Measurements from ENCODE around the gene CACNA1A. TPM values are rescaled to one million over a fixed set of nuclear protein-coding genes. Genes with fewer than 3 reads are reported as not detected.
A peak's percentile ranks its signal among the peaks of the same experiment; 100 is the strongest.

The CACNA1A gene
- total and polyA plus RNA-seq, 2 of the 13 experiments (the other 11 are each of a cell fraction or from before 2014, with no cell fraction given): not detected

GRCh38 chr19:13164343-13165161 is 341.7 kb downstream of the CACNA1A start (continued):
- TF ChIP-seq USF2 (IDR thresholded peaks at IDR 0.05; ENCODE audit: low read depth, low read length): no peak
- no peak; the same call in 1 of the 2 replicates for TF ChIP-seq USF2 (CRISPR knock-in tag; IDR thresholded peaks at IDR 0.05; ENCODE audit: borderline replicate concordance)
- TF ChIP-seq POLR2G (IDR thresholded peaks at IDR 0.05; ENCODE audit: low read depth, low read length): peak; percentile 68
- TF ChIP-seq STAT5B (CRISPR knock-in tag; IDR thresholded peaks at IDR 0.05): no peak; the same call in 1 of the 2 replicates
- TF ChIP-seq THAP9 (CRISPR knock-in tag; IDR thresholded peaks at IDR 0.05; ENCODE audit: borderline replicate concordance): no peak
- TF ChIP-seq SNAI1 (CRISPR knock-in tag; IDR thresholded peaks at IDR 0.05; ENCODE audit: borderline replicate concordance): no peak
- no peak for TF ChIP-seq ZNF629 (CRISPR knock-in tag; conservative IDR thresholded peaks at IDR 0.05)
- TF ChIP-seq ZNF589 (CRISPR knock-in tag; conservative IDR thresholded peaks at IDR 0.05): 0 out of 2 replicates have a peak, but pooled peaks have one; percentile 40
- no peak for TF ChIP-seq SALL2 (CRISPR knock-in tag; IDR thresholded peaks at IDR 0.05)
- no peak for TF ChIP-seq ZBTB37 (CRISPR knock-in tag; IDR thresholded peaks at IDR 0.05)
- TF ChIP-seq RNF219 (CRISPR knock-in tag; IDR thresholded peaks at IDR 0.05): no peak
- no peak for TF ChIP-seq AFF4 (CRISPR knock-in tag; IDR thresholded peaks at IDR 0.05)
- TF ChIP-seq MTA1 (CRISPR knock-in tag; IDR thresholded peaks at IDR 0.05; ENCODE audit: borderline replicate concordance): peak; percentile 90; the same call in 1 of the 2 replicates

All from HepG2 (cell line).